K562 (cell line): ENCODE data around the gene GOLT1A. TPM values are rescaled to one million over a fixed set of nuclear protein-coding genes. Genes with fewer than 3 reads are reported as not detected.
A peak's percentile ranks its signal among the peaks of the same experiment; 100 is the strongest.

ENCODE experiments used
- BMI1 ChIP-seq: fragments of 150-350 bp; IDR thresholded peaks from 2 replicates; pipeline ENCODE4 v1.6.1; 2014; ENCODE audit warnings: low read length
- CBFB ChIP-seq: sonication (generic); formaldehyde crosslinking; IDR thresholded peaks from 2 replicates; pipeline ENCODE4 v1.4.0; 2020; ENCODE audit warnings: mild to moderate bottlenecking, missing genetic modification reagents
- CBX5 ChIP-seq: IDR thresholded peaks from 2 replicates; pipeline ENCODE4 v1.6.1; 2014; ENCODE audit warnings: low read depth, borderline replicate concordance
- CC2D1A ChIP-seq: fragments of 450-650 bp; IDR thresholded peaks from 2 replicates; pipeline ENCODE4 v1.6.1; 2017; ENCODE audit warnings: mild to moderate bottlenecking
- CTBP1 ChIP-seq: fragments of 450-650 bp; IDR thresholded peaks from 2 replicates; pipeline ENCODE4 v1.6.1; 2016; ENCODE audit warnings: borderline replicate concordance
- SMC3 ChIP-seq: conservative IDR thresholded peaks from 2 replicates; pipeline ENCODE4 v1.6.1; 2011; ENCODE audit warnings: low read depth, low read length, improper control_type of control experiment; ENCODE audit not compliant: insufficient read depth
- TCF3 ChIP-seq: sonication (generic); formaldehyde crosslinking; IDR thresholded peaks from 2 replicates; pipeline ENCODE4 v1.4.0; 2020; ENCODE audit warnings: mild to moderate bottlenecking, missing genetic modification reagents
- TEAD4 ChIP-seq, 2 experiments: sonication (generic) in 1 of 2; formaldehyde crosslinking in 1 of 2; IDR thresholded peaks; 2 replicates each; pipeline versions ENCODE4 v1.6.1 to v1.8.0; 2012 to 2022; ENCODE audit warnings: borderline replicate concordance in 1 of 2, inconsistent platforms in 1 of 2, low read length in 1 of 2, mild to moderate bottlenecking in 1 of 2, missing genetic modification reagents in 1 of 2
- ZNF24 ChIP-seq: fragments of 450-650 bp; IDR thresholded peaks from 2 replicates; pipeline ENCODE4 v1.6.1; 2016
- polyA plus RNA-seq, 8 experiments: library from polyadenylated mRNA; depleted of rRNA in 4 of 8; stranded (reverse) in 5 of 8; unstranded in 3 of 8; fragments of >200 nt; fragmentation: Nextera tagmentation in 2 of 8; fragmentation: Illumina TruSeq in 1 of 8; extraction: Ambion mirVana in 2 of 8; extraction: Trizol in 1 of 8; gene quantifications; 2 replicates each; pipeline versions ENCODE4 v1.2.1 to v1.2.3, GENCODE V29; 2011 to 2014; ENCODE audit warnings: inconsistent platforms in 1 of 8, missing spikeins in 1 of 8
- total RNA-seq, 7 experiments: library from RNA; depleted of rRNA in 6 of 7; stranded (reverse); fragments of >200 nt in 6 of 7; fragmentation: Illumina TruSeq in 2 of 7; extraction: Trizol in 2 of 7; gene quantifications; 2 replicates each; pipeline versions ENCODE4 v1.2.1 to v1.2.3, GENCODE V29; 2011 to 2021; ENCODE audit warnings: low replicate concordance in 1 of 7
- TF ChIP-seq, protein P1 (sequence below), 3 experiments: IDR thresholded peaks in 2 of 3; conservative IDR thresholded peaks in 1 of 3; 2 replicates each; pipeline ENCODE4 v1.5.1; 2011 to 2012; ENCODE audit warnings: low read length in 3 of 3, mild to moderate bottlenecking in 3 of 3, control low read depth in 2 of 3, improper control_type of control experiment in 1 of 3, inconsistent platforms in 1 of 3, low read depth in 1 of 3, mixed read lengths in 1 of 3, moderate library complexity in 1 of 3; ENCODE audit not compliant: insufficient read depth in 2 of 3
- TF ChIP-seq, protein P2 (sequence below): fragments of 250-450 bp; sonication (Bioruptor Pico); IDR thresholded peaks from 2 replicates; pipeline ENCODE4 v1.5.0; 2020; ENCODE audit warnings: mild to moderate bottlenecking
- TF ChIP-seq, protein P3 (sequence below): fragments of 250-450 bp; sonication (Bioruptor Pico); IDR thresholded peaks from 2 replicates; pipeline ENCODE4 v1.5.0; 2020; ENCODE audit warnings: mild to moderate bottlenecking, borderline replicate concordance

GOLT1A gene
- total and polyA plus RNA-seq, 9 of the 15 experiments (the other 6 are each of a cell fraction or from before 2014, with no cell fraction given): not detected

DNA sequence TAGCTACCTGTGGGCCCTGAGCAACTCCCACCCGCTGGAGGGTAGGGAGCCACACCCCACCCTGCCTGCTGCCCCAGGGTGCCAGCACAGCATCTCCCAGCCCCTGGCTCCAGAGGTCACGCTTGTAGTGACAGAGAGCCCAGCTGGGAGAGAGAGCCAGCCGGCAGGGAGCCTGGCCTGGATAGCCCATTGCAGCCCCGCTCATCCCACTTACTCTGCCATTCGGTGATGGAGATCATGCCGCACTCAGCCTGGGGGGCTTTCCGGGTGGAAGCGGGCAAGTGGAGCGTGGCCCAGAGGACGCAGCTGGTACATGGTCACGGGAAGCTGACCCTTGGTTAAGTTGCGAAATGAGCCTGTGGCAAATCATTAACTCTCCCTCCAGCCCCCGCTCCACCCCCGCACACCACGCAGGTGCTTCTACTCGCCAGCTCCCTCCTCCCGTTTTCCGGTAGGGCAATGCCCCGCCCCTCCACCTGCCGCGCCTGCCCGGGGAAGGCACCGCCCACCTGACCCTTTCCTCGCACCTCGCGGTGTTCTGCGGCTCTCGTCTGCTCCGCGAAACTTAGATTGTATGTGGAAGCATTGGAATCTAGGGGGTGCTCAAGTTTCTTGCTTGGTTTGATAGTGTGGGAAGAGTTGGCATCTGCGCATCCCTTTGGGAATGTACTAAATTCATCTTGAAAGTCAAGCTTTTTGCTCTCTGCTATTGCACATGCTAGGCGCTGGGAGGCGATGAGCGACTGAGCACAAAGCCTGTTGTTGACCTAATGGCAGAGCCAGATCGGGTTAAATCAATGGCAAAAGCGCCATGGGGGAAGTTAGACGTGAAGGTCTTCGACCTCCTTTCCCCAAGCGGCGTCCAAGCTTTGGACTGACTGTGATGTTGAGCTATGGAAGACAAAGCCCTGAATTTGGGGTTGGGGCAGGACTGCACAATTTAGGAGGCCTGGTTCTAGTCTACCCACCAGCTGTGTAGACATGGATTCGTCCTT lies at the start of gene GOLT1A (continued):
- TF ChIP-seq CBFB (CRISPR knock-in tag): 0 out of 2 replicates have a peak, but pooled peaks have one; percentile 62
- TF ChIP-seq CC2D1A: peak; percentile 30; the same call in 1 of the 2 replicates
- TF ChIP-seq, protein P1, sequence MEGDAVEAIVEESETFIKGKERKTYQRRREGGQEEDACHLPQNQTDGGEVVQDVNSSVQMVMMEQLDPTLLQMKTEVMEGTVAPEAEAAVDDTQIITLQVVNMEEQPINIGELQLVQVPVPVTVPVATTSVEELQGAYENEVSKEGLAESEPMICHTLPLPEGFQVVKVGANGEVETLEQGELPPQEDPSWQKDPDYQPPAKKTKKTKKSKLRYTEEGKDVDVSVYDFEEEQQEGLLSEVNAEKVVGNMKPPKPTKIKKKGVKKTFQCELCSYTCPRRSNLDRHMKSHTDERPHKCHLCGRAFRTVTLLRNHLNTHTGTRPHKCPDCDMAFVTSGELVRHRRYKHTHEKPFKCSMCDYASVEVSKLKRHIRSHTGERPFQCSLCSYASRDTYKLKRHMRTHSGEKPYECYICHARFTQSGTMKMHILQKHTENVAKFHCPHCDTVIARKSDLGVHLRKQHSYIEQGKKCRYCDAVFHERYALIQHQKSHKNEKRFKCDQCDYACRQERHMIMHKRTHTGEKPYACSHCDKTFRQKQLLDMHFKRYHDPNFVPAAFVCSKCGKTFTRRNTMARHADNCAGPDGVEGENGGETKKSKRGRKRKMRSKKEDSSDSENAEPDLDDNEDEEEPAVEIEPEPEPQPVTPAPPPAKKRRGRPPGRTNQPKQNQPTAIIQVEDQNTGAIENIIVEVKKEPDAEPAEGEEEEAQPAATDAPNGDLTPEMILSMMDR (IDR thresholded peaks at IDR 0.05 in 2 of 3, conservative IDR thresholded peaks at IDR 0.05 in 1 of 3; ENCODE audit: insufficient read depth in 2 of 3, low read depth in 1 of 3, low read length in 3 of 3): peak; percentile 78 to 90 (median 87)
- peak; percentile 87 for TF ChIP-seq CTBP1
- TF ChIP-seq, protein P2, sequence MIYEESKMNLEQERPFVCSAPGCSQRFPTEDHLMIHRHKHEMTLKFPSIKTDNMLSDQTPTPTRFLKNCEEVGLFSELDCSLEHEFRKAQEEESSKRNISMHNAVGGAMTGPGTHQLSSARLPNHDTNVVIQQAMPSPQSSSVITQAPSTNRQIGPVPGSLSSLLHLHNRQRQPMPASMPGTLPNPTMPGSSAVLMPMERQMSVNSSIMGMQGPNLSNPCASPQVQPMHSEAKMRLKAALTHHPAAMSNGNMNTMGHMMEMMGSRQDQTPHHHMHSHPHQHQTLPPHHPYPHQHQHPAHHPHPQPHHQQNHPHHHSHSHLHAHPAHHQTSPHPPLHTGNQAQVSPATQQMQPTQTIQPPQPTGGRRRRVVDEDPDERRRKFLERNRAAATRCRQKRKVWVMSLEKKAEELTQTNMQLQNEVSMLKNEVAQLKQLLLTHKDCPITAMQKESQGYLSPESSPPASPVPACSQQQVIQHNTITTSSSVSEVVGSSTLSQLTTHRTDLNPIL (CRISPR knock-in tag): no peak
- no peak for TF ChIP-seq CBX5
- TF ChIP-seq TCF3 (CRISPR knock-in tag): peak; percentile 9; the same call in 1 of the 2 replicates
- peak; percentile 72 for TF ChIP-seq SMC3
- no peak for TF ChIP-seq BMI1
- TF ChIP-seq, protein P3, sequence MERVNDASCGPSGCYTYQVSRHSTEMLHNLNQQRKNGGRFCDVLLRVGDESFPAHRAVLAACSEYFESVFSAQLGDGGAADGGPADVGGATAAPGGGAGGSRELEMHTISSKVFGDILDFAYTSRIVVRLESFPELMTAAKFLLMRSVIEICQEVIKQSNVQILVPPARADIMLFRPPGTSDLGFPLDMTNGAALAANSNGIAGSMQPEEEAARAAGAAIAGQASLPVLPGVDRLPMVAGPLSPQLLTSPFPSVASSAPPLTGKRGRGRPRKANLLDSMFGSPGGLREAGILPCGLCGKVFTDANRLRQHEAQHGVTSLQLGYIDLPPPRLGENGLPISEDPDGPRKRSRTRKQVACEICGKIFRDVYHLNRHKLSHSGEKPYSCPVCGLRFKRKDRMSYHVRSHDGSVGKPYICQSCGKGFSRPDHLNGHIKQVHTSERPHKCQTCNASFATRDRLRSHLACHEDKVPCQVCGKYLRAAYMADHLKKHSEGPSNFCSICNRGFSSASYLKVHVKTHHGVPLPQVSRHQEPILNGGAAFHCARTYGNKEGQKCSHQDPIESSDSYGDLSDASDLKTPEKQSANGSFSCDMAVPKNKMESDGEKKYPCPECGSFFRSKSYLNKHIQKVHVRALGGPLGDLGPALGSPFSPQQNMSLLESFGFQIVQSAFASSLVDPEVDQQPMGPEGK (CRISPR knock-in tag): no peak
- TF ChIP-seq ZNF24: no peak
- 0 out of 2 replicates have a peak, but pooled peaks have one; percentile 24 for TF ChIP-seq TEAD4 (IDR thresholded peaks at IDR 0.05; ENCODE audit: low read length)
- no peak for TF ChIP-seq TEAD4 (CRISPR knock-in tag; IDR thresholded peaks at IDR 0.05; ENCODE audit: borderline replicate concordance)
